Erythroblast (primary cell): ENCODE results near the gene NAA10.

Experiments
- GATA1 ChIP-seq: IDR thresholded peaks from 2 replicates; pipeline ENCODE4 v1.6.1; 2011; ENCODE audit warnings: low read depth, mild to moderate bottlenecking, control low read depth, low read length, moderate library complexity
- POLR2A ChIP-seq: IDR thresholded peaks from 2 replicates; pipeline ENCODE4 v1.6.1; 2011; ENCODE audit warnings: mild to moderate bottlenecking, low read length

GRCh38 chrX:153934148-153934761 is 582 bp downstream of the NAA10 start:
- no peak for TF ChIP-seq POLR2A
- TF ChIP-seq GATA1: no peak
